GM23248 (cell line): Measurements from ENCODE around the gene BPIFB2. TPM values are rescaled to one million over a fixed set of nuclear protein-coding genes. Genes with fewer than 3 reads are reported as not detected.
A peak's percentile ranks its signal among the peaks of the same experiment; 100 is the strongest.

Experiments
- DNase-seq: peaks from one replicate; pipeline ENCODE4 v3.0.0-alpha.2; 2015
- H2AFZ ChIP-seq: fragments of 200-600 bp; sonication (generic); 2 replicates; pipeline ENCODE4 v1.6.1; 2016; ENCODE audit warnings: antibody characterized with exemption
- H3F3A ChIP-seq: fragments of 200-600 bp; sonication (generic); 2 replicates; pipeline ENCODE4 v1.6.1; 2016; ENCODE audit warnings: mild to moderate bottlenecking, antibody characterized with exemption, mixed run types; ENCODE audit not compliant: insufficient read depth
- H3K27ac ChIP-seq: fragments of 200-600 bp; sonication (generic); 2 replicates; pipeline ENCODE4 v1.5.1; 2016; ENCODE audit warnings: mild to moderate bottlenecking
- H3K27me3 ChIP-seq: fragments of 200-600 bp; sonication (generic); replicated peaks from 2 replicates; pipeline ENCODE4 v1.6.1; 2016; ENCODE audit warnings: mild to moderate bottlenecking; ENCODE audit not compliant: insufficient read depth
- H3K36me3 ChIP-seq: fragments of 200-600 bp; sonication (generic); 2 replicates; pipeline ENCODE4 v1.6.1; 2016; ENCODE audit warnings: low read depth, mild to moderate bottlenecking
- H3K4me1 ChIP-seq: fragments of 200-600 bp; sonication (generic); 2 replicates; pipeline ENCODE4 v1.6.1; 2016; ENCODE audit warnings: mild to moderate bottlenecking; ENCODE audit not compliant: insufficient read depth
- H3K4me2 ChIP-seq: fragments of 200-600 bp; sonication (generic); one replicate; pipeline ENCODE4 v1.6.1; 2016; ENCODE audit warnings: mild to moderate bottlenecking; ENCODE audit not compliant: unreplicated experiment
- H3K4me3 ChIP-seq: fragments of 200-600 bp; sonication (generic); 2 replicates; pipeline ENCODE4 v1.5.1; 2016; ENCODE audit warnings: mild to moderate bottlenecking
- H3K79me2 ChIP-seq: fragments of 200-600 bp; sonication (generic); 2 replicates; pipeline ENCODE4 v1.6.1; 2016; ENCODE audit warnings: mild to moderate bottlenecking; ENCODE audit not compliant: insufficient read depth
- H3K9ac ChIP-seq: fragments of 200-600 bp; sonication (generic); 2 replicates; pipeline ENCODE4 v1.6.1; 2016; ENCODE audit warnings: mild to moderate bottlenecking
- H3K9me2 ChIP-seq: fragments of 200-600 bp; sonication (generic); 2 replicates; pipeline ENCODE4 v1.6.1; 2016; ENCODE audit warnings: mixed run types, mild to moderate bottlenecking, moderate library complexity; ENCODE audit not compliant: insufficient read depth
- H3K9me3 ChIP-seq: fragments of 200-600 bp; sonication (generic); one replicate; pipeline ENCODE4 v1.6.1; 2017; ENCODE audit warnings: low read depth
- H4K20me1 ChIP-seq: fragments of 200-600 bp; sonication (generic); 2 replicates; pipeline ENCODE4 v1.6.0; 2016; ENCODE audit not compliant: insufficient read depth
- EZH2 ChIP-seq: fragments of 200-600 bp; sonication (generic); IDR thresholded peaks from 2 replicates; pipeline ENCODE4 v1.6.1; 2018; ENCODE audit warnings: antibody characterized with exemption, mild to moderate bottlenecking; ENCODE audit not compliant: insufficient read depth, poor library complexity, severe bottlenecking
- EZH2phosphoT487 ChIP-seq: fragments of 200-600 bp; sonication (generic); IDR thresholded peaks from 2 replicates; pipeline ENCODE4 v1.6.1; 2018; ENCODE audit warnings: antibody characterized with exemption, moderate library complexity, mild to moderate bottlenecking, low read depth; ENCODE audit not compliant: insufficient read depth
- WGBS, 2 experiments: methylation state at CpG; one replicate each; pipeline ENCODE4 v1.1.6; 2015 to 2017; ENCODE audit warnings: low lambda C conversion rate in 2 of 2, low coverage in 1 of 2; ENCODE audit errors: missing lambda C conversion rate in 2 of 2; 5-methylcytosine and 5-hydroxymethylcytosine counted together
- in situ Hi-C: fragments of 300-500 bp; cut with MboI; formaldehyde crosslinking; loops from 2 replicates; pipeline ENCODE4 v1.15.0; 2020
- polyA plus RNA-seq: library from polyadenylated mRNA; unstranded; fragments of >200 nt; fragmentation: Nextera tagmentation; extraction: Ambion mirVana; gene quantifications from 2 replicates; pipeline ENCODE4 v1.2.1, GENCODE V29; 2016
- total RNA-seq: library from RNA; depleted of rRNA; stranded (reverse); fragments of >200 nt; shearing (Covaris generic); gene quantifications from 2 replicates; pipeline ENCODE4 v1.2.3, GENCODE V29; 2014

BPIFB2 gene
- total and polyA plus RNA-seq, 2 experiments from 2014 or later: not detected

- no peaks in the 10 kb centered on the region for H3K4me1 ChIP-seq
- no peaks in the 10 kb centered on the region for H3K79me2 ChIP-seq
- no peak overlapping the region for H3K9ac ChIP-seq
- DNase-seq: no peak
- H3K27me3 ChIP-seq: peaks cover 38% of the 10 kb centered on the region
- H3K9me2 ChIP-seq: no peaks in the 10 kb centered on the region
- no peak for TF ChIP-seq EZH2phosphoT487
- TF ChIP-seq EZH2: no peak
- H3K4me2 ChIP-seq: no peak overlapping the region
- WGBS, 2 experiments: 34 to 40% methylated on average over 13 to 15 of the region's 15 CpGs
- no peak overlapping the region for H2AFZ ChIP-seq
- in situ Hi-C loops: no loop called here
- no peak overlapping the region for H3K4me3 ChIP-seq
- no peaks in the 10 kb centered on the region for H3K9me3 ChIP-seq
- no peaks in the 10 kb centered on the region for H3K36me3 ChIP-seq
- no peaks in the 10 kb centered on the region for H3F3A ChIP-seq
- H4K20me1 ChIP-seq: no peaks in the 10 kb centered on the region
- H3K27ac ChIP-seq: no peak overlapping the region
Observed at GRCh38 chr20:33012327-33013189, 5.1 kb downstream of the BPIFB2 start.

- peaks cover 45% of the 10 kb centered on the region for H3K27me3 ChIP-seq
- no peaks in the 10 kb centered on the region for H3F3A ChIP-seq
- H3K27ac ChIP-seq: no peak overlapping the region
- no peak for TF ChIP-seq EZH2phosphoT487
- TF ChIP-seq EZH2: no peak
- H3K79me2 ChIP-seq: no peaks in the 10 kb centered on the region
- DNase-seq: no peak
- WGBS, 2 experiments: 41 to 45% methylated on average over 12 of the region's 12 CpGs
- H3K36me3 ChIP-seq: no peaks in the 10 kb centered on the region
- no peaks in the 10 kb centered on the region for H4K20me1 ChIP-seq
- H3K9me3 ChIP-seq: no peaks in the 10 kb centered on the region
- H3K4me1 ChIP-seq: no peaks in the 10 kb centered on the region
- in situ Hi-C loops: no loop called here
- no peak overlapping the region for H3K4me2 ChIP-seq
- H2AFZ ChIP-seq: no peak overlapping the region
- no peak overlapping the region for H3K4me3 ChIP-seq
- no peak overlapping the region for H3K9ac ChIP-seq
- no peaks in the 10 kb centered on the region for H3K9me2 ChIP-seq
Observed at GRCh38 chr20:33013701-33014326, 6.3 kb downstream of the BPIFB2 start.

GRCh38 chr20:33014336-33015113 lies 7.0 kb downstream of the BPIFB2 start:
- in situ Hi-C loops: no loop called here

GRCh38 chr20:33015114-33015484 lies 7.6 kb downstream of the BPIFB2 start:
- WGBS, 2 experiments: 2 to 4% methylated on average over 10 of the region's 10 CpGs
- no peaks in the 10 kb centered on the region for H3K79me2 ChIP-seq
- H3K9me2 ChIP-seq: no peaks in the 10 kb centered on the region
- no peak overlapping the region for H3K9ac ChIP-seq
- peaks cover 49% of the 10 kb centered on the region for H3K27me3 ChIP-seq
- no peak overlapping the region for H3K4me3 ChIP-seq
- H4K20me1 ChIP-seq: no peaks in the 10 kb centered on the region
- no peaks in the 10 kb centered on the region for H3K36me3 ChIP-seq
- TF ChIP-seq EZH2phosphoT487 (no peak), EZH2 (no peak)
- H3K27ac ChIP-seq: no peak overlapping the region
- no peaks in the 10 kb centered on the region for H3K4me1 ChIP-seq
- no peak overlapping the region for H2AFZ ChIP-seq
- no peaks in the 10 kb centered on the region for H3K9me3 ChIP-seq
- DNase-seq: peak; percentile 7
- no peak overlapping the region for H3K4me2 ChIP-seq
- H3F3A ChIP-seq: no peaks in the 10 kb centered on the region
- in situ Hi-C loops: no loop called here

More at GRCh38 chr20:33014336-33015113, 7.0 kb downstream of the BPIFB2 start:
- Histone ChIP-seq H3K27me3 (peaks cover 49% of the 10 kb centered on the region), H3K36me3 (no peaks in the 10 kb centered on the region), H3K9me3 (no peaks in the 10 kb centered on the region), H3K4me3 (no peak overlapping the region), H2AFZ (no peak overlapping the region), H3F3A (no peaks in the 10 kb centered on the region), H3K4me1 (no peaks in the 10 kb centered on the region), H3K9me2 (no peaks in the 10 kb centered on the region), H3K27ac (no peak overlapping the region), H3K9ac (no peak overlapping the region), H3K4me2 (no peak overlapping the region), H4K20me1 (no peaks in the 10 kb centered on the region), H3K79me2 (no peaks in the 10 kb centered on the region)
- DNase-seq: no peak
- TF ChIP-seq EZH2: no peak
- no peak for TF ChIP-seq EZH2phosphoT487
- WGBS, 2 experiments: 32 to 42% methylated on average over 15 to 16 of the region's 16 CpGs
